Raji (cell line): ENCODE measurements around the gene WDR31.

Experiments
- POLR2A ChIP-seq: IDR thresholded peaks from 2 replicates; pipeline ENCODE4 v1.6.1; 2011; ENCODE audit warnings: low read depth, low read length, control low read depth; ENCODE audit not compliant: insufficient read depth

The WDR31 gene

GRCh38 chr9:113310538-113310937 lies 29.5 kb downstream of the WDR31 start:
- TF ChIP-seq POLR2A, result no peak

DNA sequence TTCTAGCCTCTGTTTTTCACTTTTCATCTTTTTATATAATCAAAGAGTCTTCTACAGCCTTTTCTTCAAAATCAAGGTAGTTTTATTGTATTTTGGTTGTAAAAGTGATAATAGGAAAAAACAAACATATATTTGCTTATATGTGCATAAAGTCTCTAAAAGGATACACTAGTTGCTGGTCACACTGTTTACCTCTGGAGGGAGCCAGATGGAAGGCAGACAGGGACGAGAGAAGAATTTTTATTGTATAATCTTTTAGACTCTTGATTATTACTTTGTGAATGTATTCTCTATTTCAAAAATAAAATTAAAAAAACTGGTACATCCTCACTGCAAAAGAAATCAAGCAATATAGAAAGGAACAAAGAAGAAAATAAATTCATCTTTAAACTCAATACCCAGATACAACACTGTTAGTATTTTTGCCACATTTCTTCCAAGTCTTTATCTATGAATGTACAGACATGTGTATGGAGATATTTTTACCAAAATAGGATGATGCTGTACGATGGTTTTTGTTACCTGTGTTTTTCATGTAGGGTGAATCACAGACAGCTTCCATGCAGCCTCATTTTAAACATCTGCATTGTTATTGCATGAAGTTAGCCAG lies 30.8 kb downstream of the WDR31 start:
- no peak for TF ChIP-seq POLR2A

DNA sequence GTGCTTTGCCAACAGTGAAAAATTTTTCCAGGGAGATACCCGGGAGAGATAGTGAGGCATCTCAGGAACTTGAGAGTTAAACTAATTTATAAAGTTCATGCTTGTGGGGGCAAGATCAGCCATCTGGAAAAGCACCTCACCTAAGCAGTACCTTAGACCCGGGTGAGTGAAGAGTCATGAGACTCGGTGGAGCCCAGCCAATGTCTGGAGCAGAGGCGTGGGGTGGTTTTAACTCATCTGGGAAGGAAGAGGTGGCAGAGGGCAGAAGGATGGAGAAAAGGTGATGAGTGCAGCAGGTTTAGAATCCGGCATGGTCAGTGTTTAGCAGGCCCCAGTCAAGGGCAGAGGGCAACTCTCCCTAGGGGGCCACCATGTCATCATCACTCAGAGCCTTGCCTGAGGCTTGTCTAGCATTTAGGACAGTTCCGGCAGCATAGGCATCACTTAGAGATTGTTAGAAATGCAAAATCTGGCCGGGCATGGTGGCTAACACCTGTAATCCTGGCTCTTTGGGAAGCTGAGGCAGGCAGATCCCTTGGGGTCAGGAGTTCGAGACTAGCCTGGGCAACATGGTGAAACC lies 32.6 kb downstream of the WDR31 start:
- TF ChIP-seq POLR2A, result no peak

DNA sequence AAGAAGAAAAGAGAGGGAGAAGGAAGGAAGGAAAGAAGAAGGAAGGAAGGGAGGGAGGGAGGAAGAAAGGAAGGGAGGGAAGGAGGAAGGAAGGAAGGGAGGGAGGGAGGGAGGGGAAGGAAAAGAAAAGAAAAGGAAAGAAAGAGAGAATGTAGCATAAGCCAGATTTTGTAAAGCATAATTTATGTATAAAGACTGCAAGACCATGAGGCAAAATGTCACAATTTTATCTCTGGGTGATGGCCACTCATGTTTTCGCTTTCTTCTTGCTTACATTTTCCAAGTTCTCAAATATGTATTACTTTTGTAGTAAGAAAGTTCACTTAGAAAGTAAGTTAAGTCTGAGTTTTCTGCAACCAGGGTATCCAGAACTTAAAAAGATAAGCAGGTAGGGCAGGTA lies 33.5 kb downstream of the WDR31 start:
- TF ChIP-seq POLR2A, result no peak

DNA sequence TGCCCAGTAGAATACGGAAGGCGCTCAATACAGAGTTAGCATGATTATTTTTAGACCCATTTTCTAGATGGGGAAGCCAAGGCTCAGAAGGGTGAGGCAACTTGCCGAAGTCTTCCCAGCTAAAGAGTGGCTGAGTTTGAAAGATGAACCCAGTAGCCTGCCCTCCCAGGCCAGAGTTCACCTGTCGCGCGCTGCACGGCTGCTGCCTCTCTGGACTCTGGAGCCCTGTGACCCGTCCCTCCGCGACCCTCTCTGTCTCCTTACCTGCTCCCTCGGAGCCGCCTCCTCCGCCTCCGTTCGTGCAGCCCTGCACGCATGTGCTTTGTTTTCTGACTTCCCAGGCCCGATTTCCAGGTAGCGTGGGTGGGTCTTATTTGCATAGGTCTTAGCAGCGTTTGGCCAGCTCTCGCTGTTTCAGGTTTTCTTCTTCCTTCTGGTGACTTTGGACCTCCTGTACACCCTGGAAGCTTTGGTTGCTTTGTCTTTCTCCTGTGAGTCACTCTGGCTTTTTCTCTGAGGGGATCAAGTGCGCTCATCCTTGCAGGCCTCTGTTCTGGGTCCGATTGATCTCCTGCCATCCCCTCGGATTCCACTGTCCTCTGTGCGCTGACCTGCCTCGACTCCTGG lies 37.2 kb downstream of the WDR31 start, which contains the start of gene RNF183:
RNF183 (minus strand) TSS at position 585 of the 627 bp plus-strand sequence. CDS start 5,192 bp downstream, outside the sequence.
- no peak for TF ChIP-seq POLR2A

DNA sequence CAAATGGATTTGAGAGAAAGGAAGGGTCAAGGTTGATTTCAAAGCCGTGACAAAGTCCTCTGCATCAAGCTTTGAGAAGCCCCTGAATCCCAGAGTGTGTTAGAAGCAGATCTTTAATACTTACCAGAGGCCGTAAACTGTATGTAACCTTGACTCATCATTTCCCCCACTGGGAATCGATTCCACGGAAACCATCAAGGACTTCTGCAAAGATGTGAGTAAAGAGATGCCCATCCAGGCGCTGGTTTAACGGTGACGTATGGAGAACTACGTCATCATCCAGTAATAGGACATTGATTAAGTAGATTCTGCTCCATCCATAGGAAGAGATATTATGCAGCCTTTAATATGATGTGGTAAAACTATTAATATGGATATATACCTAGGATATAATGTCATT lies 38.5 kb downstream of the WDR31 start:
- no peak for TF ChIP-seq POLR2A

- TF ChIP-seq POLR2A, result no peak
These were observed 40.2 kb downstream of the WDR31 start for GRCh38 chr9:113299800-113300292.

GRCh38 chr9:113298924-113299770 lies 40.9 kb downstream of the WDR31 start:
- TF ChIP-seq POLR2A, result no peak

DNA sequence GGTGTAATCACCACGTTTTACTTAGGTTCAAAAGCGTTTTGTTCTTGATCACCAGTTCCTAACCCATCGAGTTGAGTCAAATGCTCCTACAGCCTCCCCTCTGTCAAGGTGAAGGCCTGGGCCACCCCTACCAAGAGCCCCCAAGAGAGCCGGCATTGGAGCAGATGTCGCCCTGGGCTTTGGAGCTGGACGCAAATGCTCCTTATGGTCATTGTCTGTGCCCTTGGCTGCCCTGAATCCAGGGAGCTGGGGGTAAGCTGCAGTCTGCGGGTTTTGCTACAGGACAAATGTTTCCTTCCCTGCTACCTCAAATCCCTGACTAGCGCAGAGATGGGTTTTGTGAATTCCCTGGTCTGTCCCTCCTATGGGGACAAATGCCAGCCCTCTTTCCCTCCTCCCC lies 41.8 kb downstream of the WDR31 start:
- TF ChIP-seq POLR2A, result no peak

- no peak for TF ChIP-seq POLR2A
These were observed 43.1 kb downstream of the WDR31 start for GRCh38 chr9:113296796-113297558.

GRCh38 chr9:113293285-113293878 lies 46.7 kb downstream of the WDR31 start:
- no peak for TF ChIP-seq POLR2A

DNA sequence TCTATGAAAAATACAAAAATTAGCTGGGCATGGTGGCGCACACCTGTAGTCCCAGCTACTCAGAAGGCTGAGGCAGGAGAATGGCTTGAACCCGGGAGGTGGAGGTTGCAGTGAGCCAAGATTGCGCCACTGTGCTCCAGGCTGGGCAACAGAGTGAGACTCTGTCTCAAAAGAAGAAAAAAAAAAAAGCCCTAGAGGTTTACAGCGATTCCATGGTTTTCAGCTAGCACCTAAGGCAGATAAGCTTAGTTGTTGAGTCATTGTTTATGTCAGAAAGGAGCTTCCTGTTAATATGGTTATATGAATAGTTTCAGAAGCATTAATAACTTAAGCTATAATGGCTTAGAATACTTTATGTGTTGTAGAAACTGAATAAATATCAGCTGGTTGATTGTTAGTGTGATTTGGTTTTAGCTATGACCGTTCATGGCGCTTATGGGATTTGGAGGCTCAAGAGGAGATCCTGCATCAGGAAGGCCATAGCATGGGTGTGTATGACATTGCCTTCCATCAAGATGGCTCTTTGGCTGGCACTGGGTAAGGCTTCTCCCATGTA lies 49.9 kb downstream of the WDR31 start:
- no peak for TF ChIP-seq POLR2A

DNA sequence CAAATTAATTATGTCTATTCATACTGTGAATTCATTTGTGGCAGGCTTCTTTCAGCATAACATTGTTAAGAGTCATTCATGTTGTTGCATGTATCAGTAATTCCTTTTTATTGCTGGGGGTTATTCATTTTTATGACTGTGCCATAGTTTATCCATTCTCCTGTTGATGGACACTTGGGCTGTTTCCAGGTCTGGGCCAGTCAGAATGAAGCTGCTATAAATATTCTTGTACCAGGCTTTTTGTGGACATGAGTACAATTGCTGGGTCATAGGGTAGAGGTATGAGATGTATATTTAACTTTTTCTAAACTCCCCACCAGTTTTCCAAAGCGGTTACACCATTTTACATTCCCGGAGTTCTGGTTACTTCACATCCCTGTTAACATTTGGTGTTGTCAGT lies 51.0 kb downstream of the WDR31 start:
- TF ChIP-seq POLR2A, result no peak

DNA sequence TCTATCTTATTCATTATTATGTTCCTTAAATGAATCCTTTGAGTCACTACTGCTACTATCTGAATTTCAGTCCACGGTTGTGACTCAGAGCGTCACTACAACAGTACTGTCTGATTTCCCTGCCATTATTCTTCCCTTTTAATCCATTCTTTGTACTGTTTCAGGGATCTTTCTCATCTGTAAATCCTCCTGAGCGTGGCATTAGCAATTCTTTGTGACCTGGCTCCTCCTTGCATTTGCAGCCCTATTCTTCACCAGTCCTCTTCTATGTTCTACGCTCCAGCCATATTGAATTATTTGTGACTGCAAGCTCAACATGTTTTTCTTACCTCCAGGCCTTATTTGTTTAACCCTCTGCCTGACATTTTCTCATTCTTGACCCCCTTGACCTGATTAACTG lies 58.7 kb downstream of the WDR31 start:
- TF ChIP-seq POLR2A, result no peak

DNA sequence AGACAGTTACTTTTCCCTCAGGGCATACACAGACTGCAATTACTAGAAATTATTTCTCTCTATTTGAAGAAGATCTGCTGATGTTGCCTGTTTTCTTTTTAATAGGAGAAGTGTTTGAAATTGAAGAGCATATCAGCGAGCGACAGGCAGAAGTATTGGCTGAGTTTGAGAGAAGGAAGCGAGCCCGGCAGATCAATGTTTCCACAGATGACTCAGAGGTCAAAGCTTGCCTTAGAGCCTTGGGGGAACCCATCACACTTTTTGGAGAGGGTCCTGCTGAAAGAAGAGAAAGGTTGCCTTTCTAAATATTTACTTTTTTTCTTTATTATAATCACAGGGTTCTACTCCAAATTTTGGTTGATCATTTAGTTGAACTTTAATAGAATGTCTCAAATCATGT lies 61.2 kb downstream of the WDR31 start:
- TF ChIP-seq POLR2A, result no peak
